Thyroid gland (tissue), 4 donors: ENCODE data around the gene CACNA1E. TPM values are rescaled to one million over a fixed set of nuclear protein-coding genes. Genes with fewer than 3 reads are reported as not detected.

Experiments
- DNase-seq, 2 donors: peaks; one replicate each; pipeline ENCODE4 v3.0.0-alpha.2; 2019
- H3K27ac ChIP-seq, 3 donors: fragments of 200-600 bp; sonication (generic); 1 replicate in 2 of 3; 2 replicates in 1 of 3; pipeline ENCODE4 v1.5.1; 2016 to 2019; ENCODE audit warnings: mild to moderate bottlenecking in 1 of 3, moderate library complexity in 1 of 3
- H3K27me3 ChIP-seq: fragments of 200-600 bp; sonication (generic); one replicate; pipeline ENCODE4 v1.5.1; 2019
- H3K36me3 ChIP-seq, 2 donors: fragments of 200-600 bp; sonication (generic); one replicate each; pipeline ENCODE4 v1.5.1; 2016 to 2019
- H3K4me1 ChIP-seq, 2 donors: fragments of 200-600 bp; sonication (generic); one replicate each; pipeline ENCODE4 v1.5.1; 2017 to 2019
- H3K4me3 ChIP-seq, 3 donors: fragments of 200-600 bp; sonication (generic); replicated peaks in 1 of 3; 1 replicate in 2 of 3; 2 replicates in 1 of 3; pipeline ENCODE4 v1.5.1; 2016; ENCODE audit warnings: mild to moderate bottlenecking in 1 of 3
- H3K9me3 ChIP-seq: fragments of 200-600 bp; sonication (generic); one replicate; pipeline ENCODE4 v1.5.1; 2017
- POLR2A ChIP-seq, 2 donors: fragments of 450-650 bp; IDR thresholded peaks; one replicate each; pipeline ENCODE4 v1.6.1; 2017; ENCODE audit warnings: antibody characterized with exemption in 2 of 2, mild to moderate bottlenecking in 2 of 2, moderate library complexity in 1 of 2
- WGBS, 2 donors: methylation state at CpG; one replicate each; pipeline ENCODE4 v1.1.5; 2017; 5-methylcytosine and 5-hydroxymethylcytosine counted together
- intact Hi-C: fragments of 100-400 bp; cut with DNase I; formaldehyde crosslinking; loops from one replicate; pipeline ENCODE4 v1.15.1; 2023
- total RNA-seq, 4 donors: library from RNA; depleted of rRNA; stranded (reverse); fragments of >200 nt; gene quantifications; one replicate each; pipeline ENCODE4 v1.2.3, GENCODE V29; 2016
- TF ChIP-seq, protein P1 (sequence below), 6 experiments: fragments of 200-600 bp in 3 of 6; fragments of 450-650 bp in 3 of 6; sonication (generic) in 3 of 6; IDR thresholded peaks; one replicate each; pipeline ENCODE4 v1.5.1; 2016 to 2019; ENCODE audit warnings: antibody characterized with exemption in 6 of 6, mild to moderate bottlenecking in 2 of 6, inconsistent platforms in 1 of 6, moderate library complexity in 1 of 6

CACNA1E gene
- total RNA-seq = under 1 TPM; under 0.01 to 0.46 (median 0.15) TPM

DNA sequence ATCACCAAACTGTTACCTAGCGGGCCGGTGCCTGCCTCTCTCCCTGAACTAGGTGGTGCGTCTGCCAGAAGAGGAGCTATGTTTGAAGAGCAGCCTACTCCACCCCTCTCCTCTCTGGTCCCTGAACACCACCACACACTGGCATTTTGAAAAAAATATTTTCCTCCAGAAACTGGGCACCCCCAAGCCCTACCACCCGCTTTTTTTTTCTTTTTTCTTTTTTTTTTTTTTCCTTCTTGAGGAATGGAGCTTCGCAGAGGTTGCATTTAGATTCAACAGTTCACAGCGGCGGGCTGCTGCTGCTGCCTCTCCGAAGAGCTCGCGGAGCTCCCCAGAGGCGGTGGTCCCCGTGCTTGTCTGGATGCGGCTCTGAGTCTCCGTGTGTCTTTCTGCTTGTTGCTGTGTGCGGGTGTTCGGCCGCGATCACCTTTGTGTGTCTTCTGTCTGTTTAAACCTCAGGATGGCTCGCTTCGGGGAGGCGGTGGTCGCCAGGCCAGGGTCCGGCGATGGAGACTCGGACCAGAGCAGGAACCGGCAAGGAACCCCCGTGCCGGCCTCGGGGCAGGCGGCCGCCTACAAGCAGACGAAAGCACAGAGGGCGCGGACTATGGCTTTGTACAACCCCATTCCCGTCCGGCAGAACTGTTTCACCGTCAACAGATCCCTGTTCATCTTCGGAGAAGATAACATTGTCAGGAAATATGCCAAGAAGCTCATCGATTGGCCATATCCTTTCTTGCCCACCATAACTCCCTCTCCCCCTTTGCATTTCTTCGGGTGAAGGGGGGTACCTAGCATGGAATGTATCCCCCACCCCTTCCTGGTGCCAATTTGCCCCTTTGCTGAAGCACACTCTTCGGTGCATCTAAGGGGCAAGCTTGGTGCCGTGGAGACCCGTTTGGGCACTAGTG, at the start of gene CACNA1E:
TSS of gene CACNA1E (plus strand) at position 233 of the 911 bp plus-strand sequence. CDS start at position 461, 228 bp downstream.
- intact Hi-C loops = no loop called here
- no peak within 1 kb of the TSS for H3K27ac ChIP-seq
- peaks cover 17% of the 10 kb centered on the region for H3K27me3 ChIP-seq
- no peak within 1 kb of the TSS for H3K4me3 ChIP-seq
- WGBS, 2 donors = 12% methylated on average over 27 to 32 of the region's 43 CpGs
- DNase-seq = no peak
- H3K9me3 ChIP-seq = no peaks in the 10 kb centered on the region
- peaks cover 9 to 14% of the 10 kb centered on the region in 2 donors for H3K4me1 ChIP-seq
- TF ChIP-seq POLR2A (IDR thresholded peaks at IDR 0.05) = no peak
- TF ChIP-seq, protein P1, sequence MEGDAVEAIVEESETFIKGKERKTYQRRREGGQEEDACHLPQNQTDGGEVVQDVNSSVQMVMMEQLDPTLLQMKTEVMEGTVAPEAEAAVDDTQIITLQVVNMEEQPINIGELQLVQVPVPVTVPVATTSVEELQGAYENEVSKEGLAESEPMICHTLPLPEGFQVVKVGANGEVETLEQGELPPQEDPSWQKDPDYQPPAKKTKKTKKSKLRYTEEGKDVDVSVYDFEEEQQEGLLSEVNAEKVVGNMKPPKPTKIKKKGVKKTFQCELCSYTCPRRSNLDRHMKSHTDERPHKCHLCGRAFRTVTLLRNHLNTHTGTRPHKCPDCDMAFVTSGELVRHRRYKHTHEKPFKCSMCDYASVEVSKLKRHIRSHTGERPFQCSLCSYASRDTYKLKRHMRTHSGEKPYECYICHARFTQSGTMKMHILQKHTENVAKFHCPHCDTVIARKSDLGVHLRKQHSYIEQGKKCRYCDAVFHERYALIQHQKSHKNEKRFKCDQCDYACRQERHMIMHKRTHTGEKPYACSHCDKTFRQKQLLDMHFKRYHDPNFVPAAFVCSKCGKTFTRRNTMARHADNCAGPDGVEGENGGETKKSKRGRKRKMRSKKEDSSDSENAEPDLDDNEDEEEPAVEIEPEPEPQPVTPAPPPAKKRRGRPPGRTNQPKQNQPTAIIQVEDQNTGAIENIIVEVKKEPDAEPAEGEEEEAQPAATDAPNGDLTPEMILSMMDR (IDR thresholded peaks at IDR 0.05) = no peak
- H3K36me3 ChIP-seq = no peaks in the 10 kb centered on the region

- Histone ChIP-seq H3K27me3 (no peaks in the 10 kb centered on the region), H3K27ac (no peak overlapping the region), H3K4me1 (no peaks in the 10 kb centered on the region), H3K4me3 (no peak overlapping the region), H3K36me3 (no peaks in the 10 kb centered on the region), H3K9me3 (no peaks in the 10 kb centered on the region)
- no peak for TF ChIP-seq POLR2A (IDR thresholded peaks at IDR 0.05)
- TF ChIP-seq, protein P1 (IDR thresholded peaks at IDR 0.05) = no peak
- intact Hi-C loops = no loop called here
- no peak for DNase-seq
- WGBS, 2 donors = 35 to 43% methylated on average over 3 of the region's 3 CpGs
These were observed 49.4 kb upstream of the CACNA1E start for GRCh38 chr1:181433931-181434330.

GRCh38 chr1:181438013-181438412, 45.3 kb upstream of the CACNA1E start:
- intact Hi-C loops = no loop called here
- Histone ChIP-seq H3K27me3 (no peaks in the 10 kb centered on the region), H3K36me3 (no peaks in the 10 kb centered on the region), H3K27ac (no peak overlapping the region), H3K4me3 (no peak overlapping the region), H3K4me1 (no peaks in the 10 kb centered on the region), H3K9me3 (no peaks in the 10 kb centered on the region)
- TF ChIP-seq POLR2A (IDR thresholded peaks at IDR 0.05) = no peak
- TF ChIP-seq, protein P1 (IDR thresholded peaks at IDR 0.05) = no peak
- no peak for DNase-seq
- WGBS, 2 donors = 81 to 95% methylated on average over 2 of the region's 2 CpGs

DNA sequence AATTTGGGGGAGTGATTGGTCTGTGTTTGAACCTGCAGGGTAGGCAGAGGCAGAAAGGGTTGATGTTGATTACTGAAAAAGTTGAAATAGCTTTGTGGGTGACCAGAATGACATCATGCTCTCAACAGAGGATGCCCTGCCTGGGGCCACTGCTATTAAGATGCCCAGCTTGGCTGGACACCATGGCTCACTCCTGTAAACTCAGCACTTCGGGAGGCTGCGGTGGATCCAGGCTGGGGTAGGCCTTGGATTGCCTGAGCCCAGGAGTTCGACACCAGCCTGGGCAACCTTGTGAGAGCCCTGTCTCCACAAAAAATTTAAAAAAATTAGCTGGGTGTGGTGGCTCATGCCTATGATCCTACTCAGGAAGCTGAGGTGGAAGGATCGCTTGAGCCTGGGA, 42.8 kb upstream of the CACNA1E start:
- no peaks in the 10 kb centered on the region for H3K4me1 ChIP-seq
- 90 to 98% methylated on average over 4 of the region's 4 CpGs for WGBS, 2 donors
- no peak overlapping the region for H3K4me3 ChIP-seq
- DNase-seq = no peak
- H3K36me3 ChIP-seq = no peaks in the 10 kb centered on the region
- H3K27me3 ChIP-seq = no peaks in the 10 kb centered on the region
- H3K9me3 ChIP-seq = no peaks in the 10 kb centered on the region
- H3K27ac ChIP-seq = no peak overlapping the region
- no peak for TF ChIP-seq POLR2A (IDR thresholded peaks at IDR 0.05)
- TF ChIP-seq, protein P1 (IDR thresholded peaks at IDR 0.05) = no peak
- intact Hi-C loops = no loop called here

- H3K4me1 ChIP-seq = no peaks in the 10 kb centered on the region
- H3K9me3 ChIP-seq = no peaks in the 10 kb centered on the region
- TF ChIP-seq, protein P1 (IDR thresholded peaks at IDR 0.05) = no peak
- TF ChIP-seq POLR2A (IDR thresholded peaks at IDR 0.05) = no peak
- H3K4me3 ChIP-seq = no peak overlapping the region
- no peak for DNase-seq
- H3K27me3 ChIP-seq = no peaks in the 10 kb centered on the region
- no peak overlapping the region for H3K27ac ChIP-seq
- H3K36me3 ChIP-seq = no peaks in the 10 kb centered on the region
- intact Hi-C loops = no loop called here
These were observed 41.2 kb upstream of the CACNA1E start for GRCh38 chr1:181442181-181442525.
